HepG2 (cell line): ENCODE data around the gene KCNAB2. TPM values are rescaled to one million over a fixed set of nuclear protein-coding genes. Genes with fewer than 3 reads are reported as not detected.

ENCODE experiments used
- ATAC-seq: fragments of 200-7000 bp; cut with Tn5 transposase; 3 replicates; pipeline ENCODE4 v1.9.1; 2020; ENCODE audit warnings: mild to moderate bottlenecking, moderate library complexity
- BruUV-seq: library from RNA; stranded (reverse); fragments of 400-500 nt; replicated peaks from 2 replicates; lab custom pipeline; 2021; lab: Mats Ljungman, UMichigan
- CTCF ChIA-PET: fragments of 300-600 bp; formaldehyde crosslinking; extraction: SDS; loops from one replicate; lab custom pipeline; 2021; ENCODE audit warnings: low total read pairs, inconsistent platforms, low intra/inter-chr PET ratio; lab: Yijun Ruan, JAX
- POLR2A ChIA-PET: fragments of 350-600 bp; sonication (Branson Sonifier 250); formaldehyde crosslinking; loops from one replicate; lab custom pipeline; 2020; ENCODE audit warnings: antibody characterized with exemption, inconsistent platforms; lab: Yijun Ruan, JAX
- DNase-seq: peaks from one replicate; pipeline ENCODE4 v3.0.0-alpha.2; 2015; ENCODE audit warnings: low spot score
- FAIRE-seq: peaks from 3 replicates; lab custom pipeline; 2011; peaks lifted over from hg19 to GRCh38; lab: Jason Lieb, UNC
- H2AFZ ChIP-seq: one replicate; pipeline ENCODE4 v1.6.1; 2011; ENCODE audit warnings: low read length, inconsistent platforms
- H3K27ac ChIP-seq: fragments of 300-600 bp; 3 replicates; pipeline ENCODE4 v1.8.0; 2011; ENCODE audit warnings: mixed run types, mild to moderate bottlenecking, mixed read lengths, low read length, inconsistent platforms; ENCODE audit not compliant: insufficient read depth; ENCODE audit errors: extremely low read length
- H3K27me3 ChIP-seq, 2 experiments: fragments of 200-600 bp in 1 of 2; 2 replicates in 1 of 2; 3 replicates in 1 of 2; pipeline versions ENCODE4 v1.6.0 to v1.8.0; 2011; ENCODE audit warnings: low read length in 2 of 2, mild to moderate bottlenecking in 2 of 2, moderate library complexity in 2 of 2, inconsistent platforms in 1 of 2; ENCODE audit not compliant: insufficient read depth in 2 of 2, control insufficient read depth in 1 of 2
- H3K36me3 ChIP-seq, 2 experiments: fragments of 200-600 bp in 1 of 2; replicated peaks in 1 of 2; 2 replicates in 1 of 2; 3 replicates in 1 of 2; pipeline versions ENCODE4 v1.5.1 to v1.8.0; 2011; ENCODE audit warnings: low read length in 2 of 2, inconsistent platforms in 1 of 2; ENCODE audit not compliant: insufficient read depth in 2 of 2, control insufficient read depth in 1 of 2
- H3K4me1 ChIP-seq: 2 replicates; pipeline ENCODE4 v1.5.1; 2012; ENCODE audit warnings: low read length, inconsistent platforms; ENCODE audit not compliant: insufficient read depth
- H3K4me2 ChIP-seq: 2 replicates; pipeline ENCODE4 v1.6.0; 2011; ENCODE audit warnings: low read depth, low read length, inconsistent platforms
- H3K4me3 ChIP-seq, 3 experiments: fragments of 200-600 bp in 1 of 3; sonication (generic), shearing (Covaris generic) in 1 of 3; replicated peaks in 1 of 3; 2 replicates each; pipeline ENCODE4 v1.5.1; 2011 to 2016; ENCODE audit warnings: low read length in 3 of 3, inconsistent platforms in 2 of 3, low read depth in 2 of 3, mild to moderate bottlenecking in 2 of 3, control low read depth in 1 of 3, mixed read lengths in 1 of 3; ENCODE audit not compliant: insufficient read depth in 1 of 3
- H3K79me2 ChIP-seq: one replicate; pipeline ENCODE4 v1.6.1; 2011; ENCODE audit warnings: low read length, inconsistent platforms; ENCODE audit not compliant: insufficient read depth
- H3K9ac ChIP-seq: 2 replicates; pipeline ENCODE4 v1.6.0; 2011; ENCODE audit warnings: mild to moderate bottlenecking, low read depth, low read length, inconsistent platforms; ENCODE audit not compliant: insufficient read depth
- H3K9me3 ChIP-seq: 2 replicates; pipeline ENCODE4 v1.5.1; 2012; ENCODE audit warnings: mild to moderate bottlenecking, low read length
- H4K20me1 ChIP-seq: 2 replicates; pipeline ENCODE4 v1.6.0; 2011; ENCODE audit warnings: inconsistent platforms, mild to moderate bottlenecking, low read length, moderate library complexity; ENCODE audit not compliant: insufficient read depth
- CCAR2 ChIP-seq: fragments of 200-400 bp; formaldehyde crosslinking; optimal IDR thresholded peaks from 2 replicates; pipeline ENCODE3; 2018; ENCODE audit warnings: low read depth, mild to moderate bottlenecking, low read length, moderate library complexity
- CCDC6 ChIP-seq: sonication (generic); formaldehyde crosslinking; IDR thresholded peaks from 2 replicates; pipeline ENCODE4 v1.8.1; 2022; ENCODE audit warnings: mild to moderate bottlenecking, missing genetic modification reagents, moderate library complexity
- FOXP1 ChIP-seq, 2 experiments: fragments of 450-650 bp in 1 of 2; IDR thresholded peaks; 2 replicates each; pipeline ENCODE4 v1.6.1; 2017 to 2018; ENCODE audit warnings: antibody characterized with exemption in 1 of 2
- KDM5A ChIP-seq: fragments of 200-600 bp; sonication (generic); IDR thresholded peaks from 2 replicates; pipeline ENCODE4 v1.7.0; 2018; ENCODE audit warnings: antibody characterized with exemption, mild to moderate bottlenecking, low read length, borderline replicate concordance
- MAFK ChIP-seq, 2 experiments: IDR thresholded peaks in 1 of 2; conservative IDR thresholded peaks in 1 of 2; 2 replicates each; pipeline ENCODE4 v1.6.1; 2011; ENCODE audit warnings: improper control_type of control experiment in 2 of 2, low read length in 2 of 2
- NFKBIZ ChIP-seq: IDR thresholded peaks from 2 replicates; pipeline ENCODE4 v1.6.1; 2018; ENCODE audit warnings: missing genetic modification reagents, missing compliant biosample characterization
- NPAS2 ChIP-seq: sonication (generic); formaldehyde crosslinking; IDR thresholded peaks from 2 replicates; pipeline ENCODE4 v1.8.0; 2022; ENCODE audit warnings: mild to moderate bottlenecking, missing genetic modification reagents, borderline replicate concordance
- RAD51 ChIP-seq: fragments of 450-650 bp; IDR thresholded peaks from 2 replicates; pipeline ENCODE4 v1.6.1; 2016; ENCODE audit warnings: borderline replicate concordance
- SP5 ChIP-seq: IDR thresholded peaks from 2 replicates; pipeline ENCODE4 v1.6.1; 2016; ENCODE audit warnings: low read depth, borderline replicate concordance
- TOE1 ChIP-seq: sonication (generic); formaldehyde crosslinking; IDR thresholded peaks from 2 replicates; pipeline ENCODE4 v1.4.0; 2020; ENCODE audit warnings: mild to moderate bottlenecking, missing genetic modification reagents
- ZBED4 ChIP-seq: sonication (generic); formaldehyde crosslinking; IDR thresholded peaks from 2 replicates; pipeline ENCODE4 v1.4.0; 2020; ENCODE audit warnings: missing genetic modification reagents, borderline replicate concordance
- ZBTB25 ChIP-seq: IDR thresholded peaks from 2 replicates; pipeline ENCODE4 v1.6.1; 2018; ENCODE audit warnings: missing genetic modification reagents
- ZFYVE20 ChIP-seq: sonication (generic); formaldehyde crosslinking; IDR thresholded peaks from 2 replicates; pipeline ENCODE4 v1.8.0; 2023; ENCODE audit warnings: low read depth, mild to moderate bottlenecking, moderate library complexity, missing genetic modification reagents, borderline replicate concordance
- ZNF207 ChIP-seq: fragments of 450-650 bp; IDR thresholded peaks from 2 replicates; pipeline ENCODE4 v1.6.1; 2016; ENCODE audit warnings: antibody characterized with exemption, borderline replicate concordance
- ZNF264 ChIP-seq: sonication (generic); formaldehyde crosslinking; IDR thresholded peaks from 2 replicates; pipeline ENCODE4 v1.4.0; 2020; ENCODE audit warnings: missing genetic modification reagents
- ZNF280D ChIP-seq: sonication (generic); formaldehyde crosslinking; IDR thresholded peaks from 2 replicates; pipeline ENCODE4 v1.5.1; 2020; ENCODE audit warnings: mild to moderate bottlenecking, missing genetic modification reagents
- ZNF441 ChIP-seq: sonication (generic); formaldehyde crosslinking; IDR thresholded peaks from 2 replicates; pipeline ENCODE4 v1.7.0; 2021; ENCODE audit warnings: missing genetic modification reagents, borderline replicate concordance
- ZNF607 ChIP-seq: sonication (generic); formaldehyde crosslinking; IDR thresholded peaks from 2 replicates; pipeline ENCODE4 v1.5.1; 2020; ENCODE audit warnings: missing genetic modification reagents, mild to moderate bottlenecking, borderline replicate concordance
- ZNF709 ChIP-seq: sonication (generic); formaldehyde crosslinking; IDR thresholded peaks from 2 replicates; pipeline ENCODE4 v1.5.0; 2020; ENCODE audit warnings: mild to moderate bottlenecking, missing genetic modification reagents
- WGBS: methylation state at CpG from one replicate; pipeline ENCODE4 v1.1.6; 2017; ENCODE audit warnings: low lambda C conversion rate; 5-methylcytosine and 5-hydroxymethylcytosine counted together
- in situ Hi-C: cut with HindIII; loops from 2 replicates; pipeline ENCODE4 v1.10.0; 2017; ENCODE audit warnings: low pct_unique_long_range_greater_than_20kb; ENCODE audit not compliant: extremely low pct_ligation_motif_present
- intact Hi-C: fragments of 100-400 bp; cut with micrococcal nuclease; formaldehyde crosslinking; loops from one replicate; pipeline ENCODE4 v1.10.0; 2022; ENCODE audit not compliant: unreplicated experiment
- polyA plus RNA-seq, 8 experiments: library from polyadenylated mRNA; depleted of rRNA in 3 of 8; stranded (reverse) in 7 of 8; unstranded in 1 of 8; fragments of >200 nt; fragmentation: Illumina TruSeq in 4 of 8; extraction: Trizol in 4 of 8; gene quantifications; 2 replicates each; pipeline versions ENCODE4 v1.2.1 to v1.2.3, GENCODE V29; 2011 to 2016; ENCODE audit warnings: low read depth in 4 of 8, missing spikeins in 1 of 8, mixed read lengths in 1 of 8; ENCODE audit not compliant: insufficient read depth in 1 of 8
- total RNA-seq, 5 experiments: library from RNA; depleted of rRNA; stranded (reverse); fragments of >200 nt; fragmentation: Illumina TruSeq; extraction: Trizol; gene quantifications; 2 replicates each; pipeline ENCODE4 v1.2.3, GENCODE V29; 2016; ENCODE audit warnings: low read depth in 1 of 5

The KCNAB2 gene
- total and polyA plus RNA-seq, 2 of the 13 experiments (the other 11 are each of a cell fraction or from before 2014, with no cell fraction given), result 6.2 to 8.8 TPM

GRCh38 chr1:6086358-6086757 is 40.7 kb downstream of the KCNAB2 start:
- Histone ChIP-seq H3K4me2 (no peak overlapping the region), H3K27me3 (0 out of 5 replicates have a peak, but pooled peaks cover 0 to 3% of the 10 kb centered on the region in 2 experiments), H3K9ac (no peak overlapping the region), H3K27ac (no peak overlapping the region), H3K4me1 (peaks cover 5% of the 10 kb centered on the region), H4K20me1 (no peaks in the 10 kb centered on the region), H3K79me2 (no peaks in the 10 kb centered on the region), H3K4me3 (no peak overlapping the region), H3K9me3 (no peaks in the 10 kb centered on the region), H2AFZ (no peak overlapping the region), H3K36me3 (no peaks in the 10 kb centered on the region)
- DNase-seq (no peak), FAIRE-seq (no peak), ATAC-seq (no peak)
- WGBS, result 69% methylated on average over 13 of the region's 13 CpGs
- intact Hi-C loops, result no loop called here
- no TSS peak for BruUV-seq
- in situ Hi-C loops, result no loop called here
- TF ChIP-seq ZNF607 (CRISPR knock-in tag) (no peak), TOE1 (no peak), ZBTB25 (CRISPR knock-in tag) (no peak), ZBED4 (CRISPR knock-in tag) (no peak), ZNF264 (CRISPR knock-in tag) (no peak), ZNF207 (no peak), CCAR2 (no peak), FOXP1 (IDR thresholded peaks at IDR 0.05) (no peak), FOXP1 (CRISPR knock-in tag; IDR thresholded peaks at IDR 0.05) (no peak), SP5 (CRISPR knock-in tag) (no peak), MAFK (conservative IDR thresholded peaks at IDR 0.05 in 1 of 2, IDR thresholded peaks at IDR 0.05 in 1 of 2; ENCODE audit: low read length in 2 of 2) (no peak), KDM5A (no peak), NFKBIZ (CRISPR knock-in tag) (no peak), ZNF709 (CRISPR knock-in tag) (no peak), ZFYVE20 (CRISPR knock-in tag) (no peak), NPAS2 (CRISPR knock-in tag) (no peak), RAD51 (no peak), CCDC6 (CRISPR knock-in tag) (no peak), ZNF280D (CRISPR knock-in tag) (no peak), ZNF441 (CRISPR knock-in tag) (no peak)
- POLR2A ChIA-PET, result no interaction called here
- CTCF ChIA-PET, result no interaction called here
